ENCODE results near the gene STARD10. TPM values are rescaled to one million over a fixed set of nuclear protein-coding genes. Genes with fewer than 3 reads are reported as not detected.

STARD10 gene, protein sequence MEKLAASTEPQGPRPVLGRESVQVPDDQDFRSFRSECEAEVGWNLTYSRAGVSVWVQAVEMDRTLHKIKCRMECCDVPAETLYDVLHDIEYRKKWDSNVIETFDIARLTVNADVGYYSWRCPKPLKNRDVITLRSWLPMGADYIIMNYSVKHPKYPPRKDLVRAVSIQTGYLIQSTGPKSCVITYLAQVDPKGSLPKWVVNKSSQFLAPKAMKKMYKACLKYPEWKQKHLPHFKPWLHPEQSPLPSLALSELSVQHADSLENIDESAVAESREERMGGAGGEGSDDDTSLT
- polyA plus RNA-seq (2012; ENCODE audit: insufficient read length, low read depth), result 76.4 TPM

- peak; percentile 78 for TF ChIP-seq POLR2AphosphoS5 (IDR thresholded peaks at IDR 0.05; ENCODE audit: low read depth, low read length)
- TF ChIP-seq REST (IDR thresholded peaks at IDR 0.05; ENCODE audit: insufficient read depth in 1 of 2, low read depth in 2 of 2, low read length in 2 of 2), result 0 out of 4 replicates have a peak, but pooled peaks of 1 of the 2 experiments have one; percentile 33
- no peak; the same call in 1 of the 2 replicates for TF ChIP-seq TAF1 (IDR thresholded peaks at IDR 0.05; ENCODE audit: borderline replicate concordance, insufficient read depth, low read length)
- TF ChIP-seq SIN3A (IDR thresholded peaks at IDR 0.05; ENCODE audit: borderline replicate concordance, insufficient read depth, low read length), result peak; percentile 19; the same call in 1 of the 2 replicates
- peak; percentile 63 for TF ChIP-seq FOXP2 (optimal IDR thresholded peaks at IDR 0.05; ENCODE audit: borderline replicate concordance, extremely low read depth, extremely low read length, insufficient read depth)
Observed at GRCh38 chr11:72793425-72794367, at the start of gene STARD10. STARD10 (minus strand) TSS chr11:72794047; CDS start chr11:72781181, 12,866 bp downstream.

DNA sequence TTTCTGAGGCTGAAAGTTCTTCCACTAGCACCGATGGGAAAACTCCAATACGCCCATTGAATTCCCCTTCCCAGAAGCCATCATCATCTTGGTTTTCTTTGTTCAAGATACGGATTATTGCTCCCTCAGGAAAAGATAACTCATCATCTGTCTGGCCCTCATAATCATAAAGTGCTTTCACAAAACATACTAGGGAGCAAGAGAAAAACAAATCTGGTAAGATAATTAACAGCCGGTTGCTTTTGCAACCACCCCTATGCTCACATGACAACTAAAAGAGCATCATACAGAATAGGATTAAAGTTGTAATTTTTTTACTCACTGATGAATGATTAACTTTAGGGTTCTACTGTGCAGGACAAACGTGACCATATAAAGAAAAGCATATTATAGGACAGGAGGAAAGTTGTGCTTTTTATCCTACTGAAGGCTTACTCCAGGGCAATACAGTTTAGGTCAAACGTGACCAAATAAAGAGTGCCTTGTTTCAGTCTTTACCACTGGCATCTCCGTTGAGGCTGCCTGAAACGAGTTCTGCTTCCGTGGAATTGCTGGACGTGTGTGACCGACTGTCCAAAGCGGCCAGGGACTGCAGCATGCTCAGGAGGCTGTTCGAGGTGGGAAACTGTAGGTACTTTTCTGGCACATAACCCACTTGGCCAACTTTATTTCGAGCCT is 48.9 kb upstream of the STARD10 start:
- TF ChIP-seq FOXP2 (optimal IDR thresholded peaks at IDR 0.05; ENCODE audit: borderline replicate concordance, extremely low read depth, extremely low read length, insufficient read depth), result no peak
- no peak for TF ChIP-seq REST (IDR thresholded peaks at IDR 0.05; ENCODE audit: insufficient read depth in 1 of 2, low read depth in 2 of 2, low read length in 2 of 2)

DNA sequence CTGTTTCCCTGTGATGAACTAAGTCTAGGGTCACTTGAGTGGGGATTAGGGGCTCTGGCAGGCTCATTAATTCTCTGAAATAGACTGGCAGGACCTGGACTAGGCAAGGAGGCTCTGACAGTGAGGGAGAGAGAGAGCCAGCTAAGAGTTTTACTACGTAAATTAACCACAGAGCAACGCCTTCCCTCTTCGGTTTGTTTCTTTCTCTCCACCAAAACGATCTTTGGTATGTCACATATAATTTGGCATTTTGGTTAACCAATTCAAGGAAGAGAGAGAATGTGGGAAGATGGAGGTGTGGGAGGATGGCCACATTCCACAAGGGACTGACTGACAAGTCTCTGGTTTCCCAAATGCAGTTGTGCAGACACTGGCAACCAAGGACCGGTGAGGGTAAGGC is 48.3 kb upstream of the STARD10 start:
- TF ChIP-seq REST (IDR thresholded peaks at IDR 0.05; ENCODE audit: insufficient read depth in 1 of 2, low read depth in 2 of 2, low read length in 2 of 2) (no peak), TAF1 (IDR thresholded peaks at IDR 0.05; ENCODE audit: borderline replicate concordance, insufficient read depth, low read length) (no peak), FOXP2 (optimal IDR thresholded peaks at IDR 0.05; ENCODE audit: borderline replicate concordance, extremely low read depth, extremely low read length, insufficient read depth) (no peak)

GRCh38 chr11:72841397-72841796 is 47.5 kb upstream of the STARD10 start:
- TF ChIP-seq POLR2AphosphoS5 (IDR thresholded peaks at IDR 0.05; ENCODE audit: low read depth, low read length) (no peak), SIN3A (IDR thresholded peaks at IDR 0.05; ENCODE audit: borderline replicate concordance, insufficient read depth, low read length) (no peak), FOXP2 (optimal IDR thresholded peaks at IDR 0.05; ENCODE audit: borderline replicate concordance, extremely low read depth, extremely low read length, insufficient read depth) (no peak), TAF1 (IDR thresholded peaks at IDR 0.05; ENCODE audit: borderline replicate concordance, insufficient read depth, low read length) (no peak), REST (IDR thresholded peaks at IDR 0.05; ENCODE audit: insufficient read depth in 1 of 2, low read depth in 2 of 2, low read length in 2 of 2) (no peak)

Measured in PFSK-1 (cell line).